Smooth muscle cell (in vitro differentiated cells): ENCODE measurements around the gene GPER1. TPM values are rescaled to one million over a fixed set of nuclear protein-coding genes. Genes with fewer than 3 reads are reported as not detected.

ENCODE experiments used
- DNase-seq: peaks from one replicate; lab custom pipeline; 2025; ENCODE audit not compliant: unreplicated experiment; lab: John Stamatoyannopoulos, UW
- H2AFZ ChIP-seq: fragments of 200-600 bp; sonication (generic); 2 replicates; pipeline ENCODE4 v1.6.0; 2016; ENCODE audit warnings: antibody characterized with exemption, low read depth, mild to moderate bottlenecking
- H3F3A ChIP-seq: fragments of 200-600 bp; sonication (generic); 2 replicates; pipeline ENCODE4 v1.6.0; 2017; ENCODE audit warnings: antibody characterized with exemption, low read depth
- H3K27ac ChIP-seq: fragments of 200-600 bp; sonication (generic); 2 replicates; pipeline ENCODE4 v1.5.1; 2016; ENCODE audit warnings: low read depth, mild to moderate bottlenecking
- H3K27me3 ChIP-seq: fragments of 200-600 bp; sonication (generic); 2 replicates; pipeline ENCODE4 v1.6.1; 2016; ENCODE audit warnings: low read depth, mild to moderate bottlenecking
- H3K36me3 ChIP-seq: fragments of 200-600 bp; sonication (generic); 2 replicates; pipeline ENCODE4 v1.5.1; 2016; ENCODE audit warnings: low read depth
- H3K4me1 ChIP-seq: fragments of 200-600 bp; sonication (generic); 2 replicates; pipeline ENCODE4 v1.5.1; 2016; ENCODE audit warnings: low read depth
- H3K4me2 ChIP-seq: fragments of 200-600 bp; sonication (generic); 2 replicates; pipeline ENCODE4 v1.6.0; 2016; ENCODE audit warnings: mild to moderate bottlenecking
- H3K4me3 ChIP-seq: fragments of 200-600 bp; sonication (generic); 2 replicates; pipeline ENCODE4 v1.5.1; 2016; ENCODE audit warnings: mild to moderate bottlenecking
- H3K79me2 ChIP-seq: fragments of 200-600 bp; sonication (generic); 2 replicates; pipeline ENCODE4 v1.6.0; 2016; ENCODE audit warnings: low read depth, mild to moderate bottlenecking
- H3K9ac ChIP-seq: fragments of 200-600 bp; sonication (generic); 2 replicates; pipeline ENCODE4 v1.6.0; 2016; ENCODE audit warnings: low read depth
- H3K9me3 ChIP-seq: fragments of 200-600 bp; sonication (generic); replicated peaks from 2 replicates; pipeline ENCODE4 v1.5.1; 2016; ENCODE audit warnings: low read depth
- H4K20me1 ChIP-seq: fragments of 200-600 bp; sonication (generic); 2 replicates; pipeline ENCODE4 v1.6.0; 2016; ENCODE audit warnings: low read depth
- CTCF ChIP-seq: fragments of 200-600 bp; sonication (generic); IDR thresholded peaks from 2 replicates; pipeline ENCODE4 v1.5.1; 2017; ENCODE audit warnings: borderline replicate concordance, mild to moderate bottlenecking, antibody characterized with exemption; ENCODE audit not compliant: insufficient read depth, poor library complexity, severe bottlenecking
- WGBS: methylation state at CpG from one replicate; pipeline ENCODE4 v1.1.7; 2016; ENCODE audit warnings: low lambda C conversion rate; 5-methylcytosine and 5-hydroxymethylcytosine counted together
- polyA plus RNA-seq: library from polyadenylated mRNA; unstranded; fragments of >200 nt; fragmentation: Nextera tagmentation; extraction: Ambion mirVana; gene quantifications from 2 replicates; pipeline ENCODE4 v1.2.1, GENCODE V29; 2016
- total RNA-seq: library from RNA; depleted of rRNA; stranded (reverse); fragments of >200 nt; gene quantifications from 2 replicates; pipeline ENCODE4 v1.2.3, GENCODE V29; 2014

GPER1 gene
- total and polyA plus RNA-seq, 2 experiments from 2014 or later: 1.3 to 2.3 TPM

DNA sequence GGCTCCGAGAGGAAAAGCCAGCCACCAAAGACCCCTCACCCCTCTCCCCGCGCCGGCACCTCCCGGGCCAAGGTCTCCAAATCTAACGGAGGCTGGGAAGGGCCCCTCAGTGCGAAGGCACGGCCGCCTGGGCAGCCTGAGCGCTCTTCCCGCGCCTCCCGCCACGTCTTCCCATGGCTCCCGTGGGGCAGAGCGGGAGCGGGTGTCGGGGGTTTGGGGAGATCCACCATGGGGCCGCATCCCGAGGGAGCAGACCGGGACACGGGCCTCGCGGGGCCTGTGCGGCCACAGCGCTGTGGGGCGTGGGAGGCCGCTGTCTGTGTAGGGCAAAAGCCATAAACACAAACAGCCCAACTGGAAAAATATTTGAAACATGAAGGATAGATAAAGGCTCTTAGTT, 22.4 kb downstream of the GPER1 start:
- no peaks in the 10 kb centered on the region for H3K9me3 ChIP-seq
- no peak overlapping the region for H3K4me3 ChIP-seq
- peaks cover 3% of the 10 kb centered on the region for H3K79me2 ChIP-seq
- H2AFZ ChIP-seq: no peak overlapping the region
- no peak overlapping the region for H3K9ac ChIP-seq
- no peaks in the 10 kb centered on the region for H3K4me1 ChIP-seq
- no peak for DNase-seq
- no peak overlapping the region for H3K27ac ChIP-seq
- no peak for TF ChIP-seq CTCF
- no peaks in the 10 kb centered on the region for H3K27me3 ChIP-seq
- H3K4me2 ChIP-seq: no peak overlapping the region
- no peaks in the 10 kb centered on the region for H3K36me3 ChIP-seq
- H4K20me1 ChIP-seq: peaks cover 80% of the 10 kb centered on the region
- WGBS: 93% methylated on average over 28 of the region's 28 CpGs
- H3F3A ChIP-seq: no peaks in the 10 kb centered on the region

- no peaks in the 10 kb centered on the region for H3K36me3 ChIP-seq
- H3K4me2 ChIP-seq: no peak overlapping the region
- no peak for DNase-seq
- H3K27ac ChIP-seq: no peak overlapping the region
- H3K4me1 ChIP-seq: no peaks in the 10 kb centered on the region
- H3K9ac ChIP-seq: no peak overlapping the region
- H3K27me3 ChIP-seq: no peaks in the 10 kb centered on the region
- H4K20me1 ChIP-seq: peaks cover 75% of the 10 kb centered on the region
- no peaks in the 10 kb centered on the region for H3K9me3 ChIP-seq
- H2AFZ ChIP-seq: no peak overlapping the region
- WGBS: 86% methylated on average over 3 of the region's 3 CpGs
- no peak overlapping the region for H3K4me3 ChIP-seq
- peaks cover 4% of the 10 kb centered on the region for H3K79me2 ChIP-seq
- no peaks in the 10 kb centered on the region for H3F3A ChIP-seq
- TF ChIP-seq CTCF: no peak
Observed at GRCh38 chr7:1111156-1111555, 23.2 kb downstream of the GPER1 start.

- Histone ChIP-seq H3K27me3 (no peaks in the 10 kb centered on the region), H3K9me3 (no peaks in the 10 kb centered on the region), H3K9ac (no peak overlapping the region), H3F3A (no peaks in the 10 kb centered on the region), H3K4me1 (no peaks in the 10 kb centered on the region), H3K4me2 (no peak overlapping the region), H4K20me1 (peaks cover 69% of the 10 kb centered on the region), H3K27ac (no peak overlapping the region), H3K36me3 (no peaks in the 10 kb centered on the region), H3K4me3 (no peak overlapping the region), H2AFZ (no peak overlapping the region), H3K79me2 (peaks cover 4% of the 10 kb centered on the region)
- DNase-seq: no peak
- 97% methylated on average over 9 of the region's 9 CpGs for WGBS
- no peak for TF ChIP-seq CTCF
Observed at GRCh38 chr7:1112109-1112508, 24.2 kb downstream of the GPER1 start.
